Measurements from ENCODE around the gene CYP24A1. TPM values are rescaled to one million over a fixed set of nuclear protein-coding genes. Genes with fewer than 3 reads are reported as not detected.

The CYP24A1 gene
- total RNA-seq, 2 donors from 2014 or later = 1.9 TPM; not detected in 1

GRCh38 chr20:54212871-54213270, 39.1 kb upstream of the CYP24A1 start:
- Histone ChIP-seq H3K27ac (no peak overlapping the region), H3K27me3 (replicated peaks; ENCODE audit: insufficient read depth) (no peaks in the 10 kb centered on the region), H3K4me3 (no peak overlapping the region), H3K4me1 (replicated peaks) (no peaks in the 10 kb centered on the region), H3K36me3 (no peaks in the 10 kb centered on the region), H3K9me3 (no peaks in the 10 kb centered on the region)
- no peak for TF ChIP-seq POLR2AphosphoS5 (IDR thresholded peaks at IDR 0.05)
- no peak for TF ChIP-seq CTCF (IDR thresholded peaks at IDR 0.05)
- intact Hi-C loops (cut with DNase I) = no loop called here
- no peak for DNase-seq (ENCODE audit: low spot score)
- WGBS = 90% methylated on average over 3 of the region's 3 CpGs

DNA sequence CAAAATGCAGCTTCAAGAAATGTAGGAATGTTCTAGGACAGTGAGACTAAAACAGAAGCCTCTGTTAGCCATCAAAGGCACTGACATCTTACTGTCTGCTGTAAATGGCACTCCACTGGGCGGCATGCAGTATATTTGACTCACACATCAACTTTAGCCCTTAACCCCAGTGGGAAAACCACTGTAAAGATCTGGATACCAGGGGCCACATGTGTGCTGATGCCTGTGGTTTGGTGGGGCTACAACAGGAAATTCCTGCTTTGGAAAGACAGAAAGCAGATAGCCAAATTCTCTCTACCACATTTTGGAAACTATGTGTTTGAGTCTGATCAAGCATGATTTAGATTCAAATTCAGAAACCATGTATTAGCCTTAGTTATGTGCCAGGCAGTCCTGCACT, 38.4 kb upstream of the CYP24A1 start:
- H3K9me3 ChIP-seq = no peaks in the 10 kb centered on the region
- intact Hi-C loops (cut with DNase I) = no loop called here
- TF ChIP-seq POLR2A (IDR thresholded peaks at IDR 0.05) = no peak
- TF ChIP-seq POLR2AphosphoS5 (IDR thresholded peaks at IDR 0.05) = no peak
- no peak for TF ChIP-seq CTCF (IDR thresholded peaks at IDR 0.05)
- no peaks in the 10 kb centered on the region for H3K4me1 ChIP-seq (replicated peaks)
- WGBS = 93% methylated on average over 1 of the region's 1 CpG
- no peak overlapping the region for H3K27ac ChIP-seq
- no peaks in the 10 kb centered on the region for H3K36me3 ChIP-seq
- H3K27me3 ChIP-seq (replicated peaks; ENCODE audit: insufficient read depth) = no peaks in the 10 kb centered on the region
- no peak for DNase-seq (ENCODE audit: low spot score)
- no peak overlapping the region for H3K4me3 ChIP-seq

GRCh38 chr20:54209216-54209813, 35.5 kb upstream of the CYP24A1 start:
- intact Hi-C loops (cut with DNase I) = loop anchor here (10.0 kb wide), 1 partner anchor 635 kb away; no protein-coding TSS in a partner anchor
- Histone ChIP-seq H3K27me3 (replicated peaks; ENCODE audit: insufficient read depth) (no peaks in the 10 kb centered on the region), H3K27ac (no peak overlapping the region), H3K4me1 (replicated peaks) (no peaks in the 10 kb centered on the region), H3K36me3 (no peaks in the 10 kb centered on the region), H3K9me3 (no peaks in the 10 kb centered on the region), H3K4me3 (peak overlapping the region; percentile 98)
- no peak for TF ChIP-seq POLR2AphosphoS5 (IDR thresholded peaks at IDR 0.05)
- DNase-seq (ENCODE audit: low spot score) = no peak
- WGBS = 71% methylated on average over 5 of the region's 5 CpGs

DNA sequence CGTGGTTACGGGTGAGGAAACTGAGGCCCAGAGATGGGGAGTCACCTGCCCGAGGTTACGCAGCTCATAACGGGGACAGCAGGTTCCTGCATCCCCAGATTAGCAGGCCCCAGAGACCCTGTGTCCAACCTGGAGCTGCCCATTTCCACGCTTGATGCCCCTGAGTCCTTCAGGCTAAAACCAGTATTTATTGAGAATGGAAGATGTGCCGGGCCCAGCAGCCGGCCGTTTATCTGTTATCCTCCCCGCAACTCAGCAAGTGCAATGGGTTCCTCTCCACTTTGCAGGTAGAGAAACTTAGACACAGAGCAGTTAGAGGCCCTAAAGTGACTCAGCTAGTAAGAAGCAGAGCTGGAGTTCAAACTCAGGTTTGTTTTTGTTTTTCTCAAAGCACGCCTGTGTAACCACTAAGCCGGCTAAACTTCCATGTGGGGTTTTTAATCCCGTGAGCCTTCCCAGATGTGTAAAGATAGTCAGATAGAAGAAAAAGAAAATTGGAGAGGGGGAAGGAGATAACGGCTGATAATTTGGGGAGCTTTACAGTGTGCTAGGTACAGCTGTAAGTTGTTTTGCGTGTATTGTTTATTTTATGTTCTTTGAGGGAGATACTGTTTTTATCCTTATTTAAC, 34.9 kb upstream of the CYP24A1 start:
- no peak for DNase-seq (ENCODE audit: low spot score)
- H3K27me3 ChIP-seq (replicated peaks; ENCODE audit: insufficient read depth) = no peaks in the 10 kb centered on the region
- peak overlapping the region; percentile 98 for H3K4me3 ChIP-seq
- WGBS = 3% methylated on average over 15 of the region's 15 CpGs
- no peaks in the 10 kb centered on the region for H3K4me1 ChIP-seq (replicated peaks)
- peak overlapping the region; percentile 97 to 98 for H3K27ac ChIP-seq
- intact Hi-C loops (cut with DNase I) = loop anchor here (10.0 kb wide), 1 partner anchor 634 kb away; no protein-coding TSS in a partner anchor
- no peaks in the 10 kb centered on the region for H3K36me3 ChIP-seq
- no peaks in the 10 kb centered on the region for H3K9me3 ChIP-seq
- TF ChIP-seq POLR2A (IDR thresholded peaks at IDR 0.05) (no peak), CTCF (IDR thresholded peaks at IDR 0.05) (no peak), POLR2AphosphoS5 (IDR thresholded peaks at IDR 0.05) (no peak)

DNA sequence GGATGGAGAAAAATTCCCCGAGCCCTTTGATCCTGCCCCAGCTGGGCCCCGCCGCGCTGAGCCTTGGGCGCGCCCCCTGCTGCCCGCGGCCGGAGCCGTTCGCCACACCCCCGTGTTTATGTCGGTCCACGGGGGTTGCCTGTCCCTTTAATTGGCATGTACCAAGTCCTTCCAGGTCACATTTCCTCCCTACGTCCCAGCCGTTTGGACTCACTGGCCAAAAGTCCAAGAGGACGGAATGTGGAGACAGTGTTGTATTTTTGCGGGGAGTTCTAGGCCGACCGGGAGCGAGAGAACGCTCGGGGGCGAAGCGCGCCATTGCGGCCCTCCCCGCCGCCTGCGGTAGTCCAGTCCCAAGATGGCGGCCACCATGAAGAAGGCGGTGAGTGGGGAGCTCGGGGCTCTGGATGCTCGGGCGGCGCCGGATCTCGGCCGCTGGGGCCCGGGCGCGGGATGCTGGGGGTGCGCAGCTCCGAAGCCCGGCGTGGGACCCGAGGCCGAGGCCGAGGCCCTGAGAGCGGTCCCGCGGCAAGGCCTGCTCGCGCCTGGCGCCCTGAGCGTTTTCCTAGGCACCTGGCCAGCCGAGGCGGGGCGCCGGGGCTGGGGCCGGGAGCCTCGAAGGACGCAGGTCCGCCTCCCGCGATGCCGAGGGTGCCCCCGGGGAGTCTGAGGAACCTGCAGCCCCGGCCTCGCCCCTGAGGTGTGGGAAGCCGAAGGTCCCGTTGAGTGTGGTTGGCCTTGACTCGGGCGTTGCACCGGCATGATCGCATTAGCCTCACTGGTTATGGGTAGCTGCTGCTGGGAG, 34.2 kb upstream of the CYP24A1 start, which contains the start of gene PFDN4:
PFDN4 (plus strand) TSS at position 345 of the 805 bp plus-strand sequence; CDS start at position 359, 14 bp downstream.
- peak within 1 kb of the TSS; percentile 98 for H3K4me3 ChIP-seq
- H3K4me1 ChIP-seq (replicated peaks) = no peaks in the 10 kb centered on the region
- TF ChIP-seq POLR2AphosphoS5 (IDR thresholded peaks at IDR 0.05) = peak; percentile 80
- TF ChIP-seq CTCF (IDR thresholded peaks at IDR 0.05) = peak; percentile 45 to 85 (median 74)
- peak; percentile 27 for TF ChIP-seq POLR2A (IDR thresholded peaks at IDR 0.05)
- intact Hi-C loops (cut with DNase I) = loop anchor here (10.0 kb wide), 1 partner anchor 633 kb away; no protein-coding TSS in a partner anchor
- DNase-seq (ENCODE audit: low spot score) = peak; percentile 76
- H3K36me3 ChIP-seq = no peaks in the 10 kb centered on the region
- H3K9me3 ChIP-seq = no peaks in the 10 kb centered on the region
- WGBS = under 1% methylated on average over 57 of the region's 76 CpGs
- H3K27me3 ChIP-seq (replicated peaks; ENCODE audit: insufficient read depth) = no peaks in the 10 kb centered on the region
- peak within 1 kb of the TSS; percentile 97 to 98 for H3K27ac ChIP-seq

All from prostate gland (tissue), 2 donors.